GM21529 (cell line): Measurements from ENCODE around the gene PATZ1.
"Not testable (repeated sequence)": the region's sequence is repeated elsewhere in the genome, so short reads cannot be mapped to it uniquely, and the experiment has no call there.

Experiments used
- ATAC-seq: cut with Tn5 transposase; IDR thresholded peaks from one replicate; pipeline ENCODE4 v1.9.1; 2021; ENCODE audit not compliant: unreplicated experiment

Gene PATZ1

GRCh38 chr22:31314220-31314619 is 31.9 kb downstream of the PATZ1 start:
- ATAC-seq, result not testable (repeated sequence)

GRCh38 chr22:31313366-31314147 is 32.6 kb downstream of the PATZ1 start:
- no peak for ATAC-seq

GRCh38 chr22:31308181-31308580 is 38.0 kb downstream of the PATZ1 start:
- ATAC-seq, result no peak

GRCh38 chr22:31305194-31305593 is 41.0 kb downstream of the PATZ1 start:
- ATAC-seq, result no peak

- no peak for ATAC-seq
Observed at GRCh38 chr22:31302537-31302936, 43.6 kb downstream of the PATZ1 start.

GRCh38 chr22:31302006-31302405 is 44.1 kb downstream of the PATZ1 start:
- ATAC-seq, result no peak

GRCh38 chr22:31300896-31301295 is 45.2 kb downstream of the PATZ1 start:
- no peak for ATAC-seq

GRCh38 chr22:31295831-31296657 is 50.1 kb downstream of the PATZ1 start:
- no peak for ATAC-seq

- ATAC-seq, result no peak
Observed at GRCh38 chr22:31295360-31295759, 50.8 kb downstream of the PATZ1 start.

GRCh38 chr22:31292236-31292989 is 53.7 kb downstream of the PATZ1 start, which contains the start of gene PIK3IP1:
PIK3IP1 (minus strand) TSS chr22:31292488; CDS start chr22:31292344, 144 bp downstream.
- ATAC-seq, result no peak

GRCh38 chr22:31291481-31292235 is 54.5 kb downstream of the PATZ1 start:
- no peak for ATAC-seq

GRCh38 chr22:31290494-31291471 is 55.4 kb downstream of the PATZ1 start:
- peak; percentile 84 for ATAC-seq

GRCh38 chr22:31289344-31289743 is 56.8 kb downstream of the PATZ1 start:
- no peak for ATAC-seq

GRCh38 chr22:31288496-31289240 is 57.5 kb downstream of the PATZ1 start:
- ATAC-seq, result no peak

- no peak for ATAC-seq
Observed at GRCh38 chr22:31287818-31288495, 58.2 kb downstream of the PATZ1 start.

GRCh38 chr22:31286360-31287255 is 59.5 kb downstream of the PATZ1 start:
- no peak for ATAC-seq
